Cardiac muscle cell (in vitro differentiated cells and primary cell): ENCODE measurements around the gene SEPSECS. TPM values are rescaled to one million over a fixed set of nuclear protein-coding genes. Genes with fewer than 3 reads are reported as not detected.

Experiments used
- DNase-seq, 2 donors: peaks; one replicate each; pipeline versions ENCODE4 v3.0.0 to v3.0.0-alpha.2; 2010 to 2017; ENCODE audit warnings: low read depth in 1 of 2, low spot score in 1 of 2
- H3K27ac ChIP-seq: fragments of 200-600 bp; sonication (generic); 2 replicates; pipeline ENCODE4 v1.5.1; 2016
- H3K27me3 ChIP-seq: fragments of 200-600 bp; sonication (generic); 2 replicates; pipeline ENCODE4 v1.6.0; 2016; ENCODE audit warnings: control low read depth
- H3K36me3 ChIP-seq: fragments of 200-600 bp; sonication (generic); 2 replicates; pipeline ENCODE4 v1.5.1; 2016; ENCODE audit warnings: control low read depth
- H3K4me1 ChIP-seq: fragments of 200-600 bp; sonication (generic); 2 replicates; pipeline ENCODE4 v1.8.1; 2017; ENCODE audit warnings: low read depth, mild to moderate bottlenecking, mixed run types
- H3K4me3 ChIP-seq: fragments of 200-600 bp; sonication (generic); 2 replicates; pipeline ENCODE4 v1.5.1; 2016; ENCODE audit warnings: mild to moderate bottlenecking
- H3K9me3 ChIP-seq: fragments of 200-600 bp; sonication (generic); 2 replicates; pipeline ENCODE4 v1.5.1; 2017; ENCODE audit warnings: low read depth, mild to moderate bottlenecking, control low read depth
- polyA plus RNA-seq: library from polyadenylated mRNA; unstranded; fragments of >200 nt; fragmentation: Nextera tagmentation; extraction: Ambion mirVana; gene quantifications from 2 replicates; pipeline ENCODE4 v1.2.1, GENCODE V29; 2016
- total RNA-seq: library from RNA; depleted of rRNA; stranded (reverse); fragments of >200 nt; gene quantifications from 2 replicates; pipeline ENCODE4 v1.2.3, GENCODE V29; 2016
- TF ChIP-seq, protein P1 (sequence below): IDR thresholded peaks from 2 replicates; pipeline ENCODE4 v1.5.1; 2012; ENCODE audit warnings: low read depth, mild to moderate bottlenecking, low read length

SEPSECS gene
- total and polyA plus RNA-seq, 2 experiments from 2014 or later, result 3.6 to 6.3 TPM

DNA sequence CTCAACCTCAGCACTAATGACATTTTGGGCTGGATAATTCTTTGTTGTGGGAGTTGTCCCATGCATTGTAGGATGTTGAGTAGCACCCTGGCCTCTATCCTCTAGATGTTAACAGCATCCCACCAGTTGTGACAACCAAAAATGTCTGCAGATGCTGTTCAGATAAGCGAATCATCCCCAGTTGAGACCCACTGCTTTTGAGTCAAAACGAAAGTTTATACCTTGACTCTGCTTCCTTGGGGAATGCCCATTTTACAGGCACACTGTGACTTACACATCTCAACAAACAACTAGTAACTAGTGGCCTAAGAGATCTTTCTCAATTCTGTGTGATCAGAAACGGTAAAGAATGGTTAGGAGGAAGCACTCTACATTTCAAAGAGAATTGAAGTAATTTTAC, 37.0 kb downstream of the SEPSECS start:
- Histone ChIP-seq H3K36me3 (no peaks in the 10 kb centered on the region), H3K4me3 (no peak overlapping the region), H3K27me3 (no peaks in the 10 kb centered on the region), H3K4me1 (no peaks in the 10 kb centered on the region), H3K9me3 (no peaks in the 10 kb centered on the region), H3K27ac (no peak overlapping the region)
- TF ChIP-seq, protein P1, sequence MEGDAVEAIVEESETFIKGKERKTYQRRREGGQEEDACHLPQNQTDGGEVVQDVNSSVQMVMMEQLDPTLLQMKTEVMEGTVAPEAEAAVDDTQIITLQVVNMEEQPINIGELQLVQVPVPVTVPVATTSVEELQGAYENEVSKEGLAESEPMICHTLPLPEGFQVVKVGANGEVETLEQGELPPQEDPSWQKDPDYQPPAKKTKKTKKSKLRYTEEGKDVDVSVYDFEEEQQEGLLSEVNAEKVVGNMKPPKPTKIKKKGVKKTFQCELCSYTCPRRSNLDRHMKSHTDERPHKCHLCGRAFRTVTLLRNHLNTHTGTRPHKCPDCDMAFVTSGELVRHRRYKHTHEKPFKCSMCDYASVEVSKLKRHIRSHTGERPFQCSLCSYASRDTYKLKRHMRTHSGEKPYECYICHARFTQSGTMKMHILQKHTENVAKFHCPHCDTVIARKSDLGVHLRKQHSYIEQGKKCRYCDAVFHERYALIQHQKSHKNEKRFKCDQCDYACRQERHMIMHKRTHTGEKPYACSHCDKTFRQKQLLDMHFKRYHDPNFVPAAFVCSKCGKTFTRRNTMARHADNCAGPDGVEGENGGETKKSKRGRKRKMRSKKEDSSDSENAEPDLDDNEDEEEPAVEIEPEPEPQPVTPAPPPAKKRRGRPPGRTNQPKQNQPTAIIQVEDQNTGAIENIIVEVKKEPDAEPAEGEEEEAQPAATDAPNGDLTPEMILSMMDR, result no peak
- DNase-seq, result no peak

DNA sequence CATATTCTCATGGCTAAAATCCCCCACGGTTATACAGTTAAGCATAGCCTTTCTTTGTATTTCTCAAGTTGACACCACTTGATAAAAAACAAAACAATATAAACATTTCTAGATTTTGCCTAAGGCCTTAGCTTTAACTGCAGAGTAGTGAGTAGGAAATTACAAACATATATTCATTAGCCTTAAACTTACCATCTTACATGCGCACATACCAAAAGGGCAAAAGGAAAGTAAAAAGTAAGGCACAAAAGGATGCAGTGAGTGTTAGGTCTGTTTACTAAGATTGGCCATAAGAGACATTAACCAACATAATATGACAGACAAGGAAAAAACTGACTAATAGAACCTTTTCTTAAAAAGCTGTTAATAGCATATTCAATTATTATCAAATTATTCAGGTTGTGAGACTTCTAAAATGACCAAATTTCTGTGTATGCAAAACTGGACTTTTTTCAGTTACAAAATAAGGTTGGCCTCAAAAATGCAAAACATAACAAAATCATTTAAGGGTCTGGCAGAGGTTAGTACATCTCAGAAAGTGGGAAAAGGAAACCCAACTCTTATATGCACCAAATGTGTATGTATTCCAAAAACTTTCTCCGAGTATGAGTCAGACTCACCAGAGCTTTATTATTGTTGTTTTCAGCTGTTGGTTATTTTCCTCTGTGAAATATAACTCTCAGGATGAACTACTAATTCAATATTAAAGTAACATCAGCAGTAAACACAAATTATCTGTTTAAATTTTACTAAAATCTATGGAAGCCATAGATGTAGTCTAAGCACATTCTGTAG, 39.9 kb downstream of the SEPSECS start:
- TF ChIP-seq, protein P1, result no peak
- no peak for DNase-seq

DNA sequence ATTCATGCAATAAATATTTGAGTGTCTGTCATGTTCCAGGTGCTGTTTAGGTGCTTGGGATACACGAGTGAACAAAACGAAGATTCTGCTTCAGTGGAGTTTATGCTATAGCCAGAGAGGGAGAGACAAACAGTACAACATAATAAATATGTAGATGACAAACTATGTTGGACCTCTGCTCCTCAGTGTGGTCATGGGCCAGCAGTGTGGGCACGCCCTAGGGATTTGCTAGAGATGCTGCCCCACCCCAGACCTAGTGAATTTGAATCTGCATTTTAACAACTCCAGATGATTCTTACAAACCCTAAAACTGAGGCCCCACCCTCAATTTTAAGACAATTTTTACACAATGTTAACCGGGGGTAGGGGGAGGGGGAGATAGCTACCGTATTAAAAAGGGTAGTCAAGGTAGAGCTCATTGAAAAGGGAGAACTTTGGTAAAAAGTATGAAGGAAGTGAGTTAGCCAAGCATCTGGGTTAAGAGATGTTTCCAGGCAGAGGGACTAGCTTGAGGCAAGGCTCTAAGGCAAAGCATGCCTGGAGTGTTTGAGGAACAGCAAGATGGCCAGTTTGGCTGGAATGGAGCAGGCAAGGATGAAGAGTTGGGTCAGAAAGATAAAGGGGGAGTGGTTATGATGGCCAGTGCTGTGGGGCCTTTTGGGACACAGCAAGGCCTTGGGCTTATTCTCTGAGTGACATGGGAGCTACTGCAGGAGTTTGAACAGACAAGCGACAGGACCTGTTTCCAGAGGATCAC, 42.4 kb downstream of the SEPSECS start:
- TF ChIP-seq, protein P1, result no peak
- no peak for DNase-seq
- no peak overlapping the region for H3K27ac ChIP-seq
- H3K36me3 ChIP-seq, result no peaks in the 10 kb centered on the region
- H3K27me3 ChIP-seq, result no peaks in the 10 kb centered on the region
- no peak overlapping the region for H3K4me3 ChIP-seq
- H3K4me1 ChIP-seq, result no peaks in the 10 kb centered on the region
- no peaks in the 10 kb centered on the region for H3K9me3 ChIP-seq

More for the DNA sequence above, 39.9 kb downstream of the SEPSECS start:
- H3K36me3 ChIP-seq, result no peaks in the 10 kb centered on the region
- H3K9me3 ChIP-seq, result no peaks in the 10 kb centered on the region
- no peaks in the 10 kb centered on the region for H3K27me3 ChIP-seq
- H3K27ac ChIP-seq, result no peak overlapping the region
- no peaks in the 10 kb centered on the region for H3K4me1 ChIP-seq
- H3K4me3 ChIP-seq, result no peak overlapping the region

DNA sequence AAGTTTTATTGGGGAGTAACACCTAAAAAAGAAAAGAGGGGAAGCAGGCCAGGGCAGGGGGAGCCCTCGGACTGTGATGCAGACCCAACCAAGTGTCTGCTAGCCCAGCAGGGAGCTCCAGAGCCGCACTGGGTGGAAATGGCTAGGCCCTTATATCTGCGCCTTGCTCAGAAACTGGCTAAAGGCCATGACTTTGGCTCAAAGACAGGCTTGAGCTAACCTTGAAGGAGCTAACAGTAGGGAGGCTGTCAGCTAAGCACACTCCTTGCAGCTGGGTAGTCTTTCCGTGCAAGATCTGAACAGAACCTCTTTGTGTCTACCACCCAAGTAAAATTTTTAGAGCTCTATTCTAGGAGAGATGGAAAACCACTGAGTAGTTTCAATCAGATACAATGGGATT, 43.0 kb downstream of the SEPSECS start:
- no peaks in the 10 kb centered on the region for H3K4me1 ChIP-seq
- no peaks in the 10 kb centered on the region for H3K36me3 ChIP-seq
- H3K27me3 ChIP-seq, result no peaks in the 10 kb centered on the region
- no peaks in the 10 kb centered on the region for H3K9me3 ChIP-seq
- no peak overlapping the region for H3K27ac ChIP-seq
- DNase-seq, result no peak
- no peak overlapping the region for H3K4me3 ChIP-seq
- TF ChIP-seq, protein P1, result no peak

DNA sequence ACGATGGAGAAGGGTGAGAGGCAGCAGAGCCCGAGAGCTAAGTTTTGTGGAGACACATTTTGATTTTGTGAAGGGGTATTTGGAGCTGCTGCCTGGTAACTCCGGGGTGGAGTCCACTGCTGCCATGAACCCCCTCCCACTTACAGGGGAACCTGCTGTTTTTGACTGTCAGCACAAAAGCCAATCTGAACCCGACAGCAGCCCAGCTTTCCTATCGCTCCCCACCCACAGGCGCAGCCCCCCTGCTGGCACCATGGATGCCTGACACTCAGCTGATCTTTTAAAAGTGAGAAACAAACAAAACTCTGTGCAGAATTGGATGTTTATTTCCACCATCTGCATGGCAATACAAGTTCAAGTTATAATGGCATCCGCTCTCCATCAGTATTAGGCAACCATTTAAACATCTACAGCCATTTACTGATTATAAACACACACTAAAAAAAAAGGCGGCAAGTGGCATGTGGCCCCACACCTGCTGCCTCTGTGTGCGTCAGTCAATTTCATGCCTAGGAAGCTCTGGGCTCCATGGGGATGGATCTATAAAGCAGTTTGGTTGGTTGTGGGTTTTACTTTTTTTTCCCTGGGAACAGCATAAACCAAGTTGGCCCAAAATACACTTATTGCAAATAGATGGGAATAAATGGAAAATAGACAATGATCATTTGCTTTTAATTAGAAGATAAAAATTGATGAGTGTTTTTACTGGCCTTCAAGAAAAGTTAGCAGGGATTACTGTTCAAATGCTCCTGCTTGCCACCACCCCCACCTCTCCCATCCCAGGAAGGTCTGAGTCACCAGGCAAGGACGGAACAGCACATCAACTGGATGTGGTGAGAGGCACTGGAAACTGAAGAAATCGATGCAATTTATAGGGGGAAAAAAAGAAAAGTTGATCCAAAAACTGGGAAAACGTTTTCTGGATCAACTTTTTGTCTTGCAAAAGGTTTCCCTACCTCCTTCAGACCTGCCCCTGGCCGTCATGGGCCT, 46.0 kb downstream of the SEPSECS start:
- Histone ChIP-seq H3K27ac (no peak overlapping the region), H3K27me3 (no peaks in the 10 kb centered on the region), H3K9me3 (no peaks in the 10 kb centered on the region), H3K4me3 (no peak overlapping the region), H3K4me1 (no peaks in the 10 kb centered on the region), H3K36me3 (no peaks in the 10 kb centered on the region)
- TF ChIP-seq, protein P1, result no peak
- DNase-seq, result peak in 1 of 2 donors; percentile 66
